ENCODE measurements around the gene BDKRB2.

Gene BDKRB2

DNA sequence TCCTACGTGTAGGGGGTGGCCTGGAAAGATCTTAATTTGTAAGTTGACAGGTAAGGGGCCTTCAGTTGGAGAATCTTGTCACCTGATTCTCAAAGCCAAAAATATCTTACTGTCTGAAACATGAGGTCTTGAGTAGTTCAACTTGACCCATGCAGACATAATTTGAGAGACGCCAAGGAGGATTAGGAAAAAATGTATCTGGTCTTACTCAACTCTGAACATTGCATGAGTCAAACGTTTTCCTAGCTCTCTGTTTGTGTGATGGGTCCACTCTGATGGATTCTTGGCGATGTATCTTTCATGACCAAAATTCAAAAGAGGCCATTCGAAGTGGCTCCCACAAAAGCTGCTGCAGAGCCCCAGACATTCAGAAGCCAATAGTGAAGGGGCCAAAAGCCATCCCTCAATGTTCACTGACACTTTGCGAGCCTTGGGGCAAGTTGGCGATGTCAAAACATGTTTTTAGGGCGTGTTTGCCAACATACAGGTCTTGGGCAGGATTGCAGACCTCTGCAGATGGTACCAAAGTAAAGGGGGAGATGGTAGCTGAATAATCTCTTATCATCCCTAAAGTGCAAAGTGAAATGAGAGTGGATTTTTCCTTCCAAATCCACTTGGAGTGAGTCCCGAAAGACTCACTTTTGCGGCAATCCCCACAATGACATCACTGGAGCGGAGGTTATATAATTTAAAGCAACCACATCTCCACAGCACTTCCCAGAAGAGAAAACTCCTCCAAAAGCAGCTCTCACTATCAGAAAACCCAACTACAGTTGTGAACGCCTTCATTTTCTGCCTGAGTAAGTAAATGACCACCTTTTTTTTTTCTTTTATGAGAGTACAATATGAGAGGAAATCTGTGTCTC is 51.1 kb downstream of the BDKRB2 start, which contains the start of gene BDKRB1:
TSS of gene BDKRB1 (plus strand) at position 710 of the 866 bp plus-strand sequence. CDS start 7,473 bp downstream, outside the sequence.
- no peak for DNase-seq

DNA sequence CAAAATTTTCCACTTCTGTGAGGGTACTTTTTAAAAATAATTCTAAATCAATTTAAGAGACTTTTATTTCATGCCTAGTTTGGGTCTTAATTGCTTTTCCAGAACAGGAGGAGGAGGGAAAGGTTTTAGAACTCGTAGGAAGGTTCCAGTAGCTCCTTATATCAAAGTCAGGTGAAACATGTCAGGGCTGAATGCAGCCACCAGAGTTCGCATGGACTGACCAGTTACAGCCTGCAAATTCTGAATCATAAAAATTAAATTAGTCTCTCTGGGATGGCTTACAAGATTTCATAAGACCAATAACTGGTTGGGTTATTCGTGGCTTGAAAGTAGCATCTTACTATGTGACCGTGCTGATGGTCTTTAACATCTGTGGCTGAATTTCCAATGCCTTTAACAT is 51.8 kb downstream of the BDKRB2 start:
- no peak for DNase-seq

DNA sequence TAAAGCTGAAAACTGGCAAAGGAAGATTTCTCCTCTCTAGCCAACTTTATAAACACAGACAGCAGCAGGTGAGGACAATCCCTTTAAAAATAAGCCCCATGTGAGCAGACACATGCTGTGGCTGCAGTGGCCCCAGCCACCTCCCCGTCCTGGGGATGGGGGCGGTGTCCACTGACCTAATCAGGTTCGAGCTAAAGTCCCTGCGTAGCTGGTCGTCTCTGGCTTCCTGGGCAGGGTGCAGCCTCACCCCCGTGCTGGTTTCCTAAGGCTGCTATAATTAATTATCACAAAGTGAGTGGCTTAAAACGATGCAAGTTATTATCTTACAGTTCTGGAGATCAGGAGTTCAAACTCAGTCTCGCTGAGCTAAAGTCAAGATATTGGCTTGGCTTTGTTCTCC is 52.4 kb downstream of the BDKRB2 start:
- no peak for DNase-seq

DNA sequence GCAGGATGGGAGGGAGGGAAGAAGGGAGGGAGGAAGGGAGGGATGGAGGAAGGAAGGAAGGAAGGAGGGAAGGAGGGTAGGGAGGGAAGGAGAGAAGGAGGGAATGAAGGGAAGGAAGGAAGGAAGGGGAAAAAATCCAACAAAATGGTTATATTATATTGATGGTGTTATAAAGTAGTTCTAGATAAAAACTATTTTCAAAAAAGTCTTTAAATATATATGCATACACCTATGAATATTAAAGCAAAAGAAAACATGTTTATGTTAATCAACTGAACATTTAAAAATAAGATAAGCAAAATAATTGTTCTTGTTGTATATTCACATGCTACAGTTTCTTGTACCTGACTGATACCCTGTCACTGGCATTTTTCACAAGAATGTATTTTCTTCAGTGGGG is 53.3 kb downstream of the BDKRB2 start:
- DNase-seq, result no peak

DNA sequence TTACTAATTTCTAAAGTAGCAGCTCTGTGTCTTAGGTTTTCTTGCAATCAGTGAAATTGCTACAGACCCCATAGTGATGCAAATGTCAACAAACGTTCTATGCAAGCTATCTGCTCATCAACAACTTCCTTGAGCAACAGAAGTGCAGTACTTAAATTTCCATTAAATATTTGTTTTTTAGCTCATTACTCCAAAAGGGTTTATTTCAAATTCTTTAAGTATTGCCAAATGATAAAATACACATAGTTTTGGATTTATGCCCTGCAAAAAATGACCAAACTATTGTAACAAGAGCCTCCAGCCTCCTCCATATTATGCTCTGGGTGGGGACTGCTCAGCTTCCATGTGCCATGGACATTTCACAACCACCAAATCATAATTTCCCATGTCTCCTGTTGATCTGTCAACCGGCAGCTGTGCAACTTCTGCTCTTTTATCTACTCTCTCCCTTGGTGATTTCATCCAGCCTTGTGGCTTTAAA is 55.7 kb downstream of the BDKRB2 start:
- no peak for DNase-seq

DNA sequence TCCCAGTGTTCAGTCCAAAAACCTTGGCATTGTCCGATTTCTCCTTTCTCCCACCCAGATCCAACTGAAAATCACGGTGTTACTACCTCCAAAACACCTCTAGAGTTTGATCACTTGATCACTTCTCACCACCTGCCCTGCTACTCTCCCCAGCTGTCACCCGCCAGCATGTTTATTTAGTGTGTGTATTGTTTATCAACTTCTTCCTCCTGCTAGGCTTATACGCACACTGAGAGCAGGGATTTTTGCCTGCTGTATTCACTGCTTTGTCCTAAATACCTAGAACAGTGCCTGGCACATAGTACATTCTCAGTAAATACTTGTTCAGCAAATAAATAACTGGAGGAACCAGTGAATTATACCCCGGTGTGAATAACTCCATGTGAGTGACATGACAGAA is 56.4 kb downstream of the BDKRB2 start:
- DNase-seq, result no peak

DNA sequence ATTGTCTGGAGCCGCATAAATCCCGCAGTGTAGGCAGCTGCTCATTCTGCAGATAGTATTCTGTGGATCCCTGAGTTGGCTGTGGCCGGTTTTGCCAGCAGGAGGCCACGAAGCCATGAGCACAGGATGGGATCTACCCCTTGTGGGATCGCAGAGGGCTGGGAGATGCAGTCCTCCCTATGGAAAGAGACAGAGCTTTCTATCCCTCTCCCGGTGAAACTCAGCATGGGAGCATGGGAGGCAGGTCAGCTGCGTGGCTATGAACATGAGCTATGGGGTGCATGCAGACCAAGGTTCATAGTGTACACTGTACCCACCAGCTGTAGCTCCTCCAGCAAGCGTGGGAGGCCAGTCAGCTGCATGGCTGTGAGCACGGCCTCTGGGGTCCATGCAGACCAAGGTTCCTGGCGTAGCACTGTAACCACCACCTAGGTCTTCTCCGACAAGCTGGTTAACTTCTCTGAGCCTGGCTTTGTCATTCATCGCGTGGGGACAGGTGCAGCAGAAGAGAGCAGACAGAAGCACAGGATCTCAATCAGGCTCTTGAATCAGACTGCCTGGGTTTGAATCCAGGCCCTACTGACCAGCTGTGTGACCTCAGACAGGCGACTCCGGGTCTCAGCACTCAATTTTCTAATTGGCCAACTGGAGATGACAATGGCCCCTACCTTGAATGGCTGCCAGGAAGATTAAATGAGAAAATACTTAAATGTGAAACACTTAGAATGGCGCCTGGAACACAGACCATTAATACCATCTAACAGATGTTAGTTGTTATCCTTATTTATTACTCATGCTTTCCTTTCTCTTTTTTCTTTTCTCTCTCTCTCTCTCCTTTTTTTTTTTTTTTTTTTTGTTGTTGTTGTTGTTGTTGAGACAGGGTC is 57.4 kb downstream of the BDKRB2 start:
- DNase-seq, result no peak

DNA sequence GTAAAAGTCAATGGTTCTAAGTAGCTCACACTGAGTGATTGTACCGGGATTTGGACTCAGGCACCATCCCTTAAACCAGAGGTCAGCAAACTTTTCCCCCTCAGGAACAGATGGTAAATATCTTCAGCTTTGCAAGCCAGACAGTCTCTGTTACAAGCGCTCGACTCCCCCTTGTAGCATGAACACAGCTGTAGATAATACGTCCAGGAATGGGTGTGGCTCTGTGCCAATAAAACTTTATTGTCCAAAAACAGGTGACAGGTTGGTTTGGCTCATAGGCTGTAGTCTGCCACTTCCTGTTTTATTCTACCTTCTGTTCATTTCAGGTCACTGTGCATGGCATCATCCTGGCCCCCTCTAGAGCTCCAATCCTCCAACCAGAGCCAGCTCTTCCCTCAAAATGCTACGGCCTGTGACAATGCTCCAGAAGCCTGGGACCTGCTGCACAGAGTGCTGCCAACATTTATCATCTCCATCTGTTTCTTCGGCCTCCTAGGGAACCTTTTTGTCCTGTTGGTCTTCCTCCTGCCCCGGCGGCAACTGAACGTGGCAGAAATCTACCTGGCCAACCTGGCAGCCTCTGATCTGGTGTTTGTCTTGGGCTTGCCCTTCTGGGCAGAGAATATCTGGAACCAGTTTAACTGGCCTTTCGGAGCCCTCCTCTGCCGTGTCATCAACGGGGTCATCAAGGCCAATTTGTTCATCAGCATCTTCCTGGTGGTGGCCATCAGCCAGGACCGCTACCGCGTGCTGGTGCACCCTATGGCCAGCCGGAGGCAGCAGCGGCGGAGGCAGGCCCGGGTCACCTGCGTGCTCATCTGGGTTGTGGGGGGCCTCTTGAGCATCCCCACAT is 58.9 kb downstream of the BDKRB2 start:
- no peak for DNase-seq

DNA sequence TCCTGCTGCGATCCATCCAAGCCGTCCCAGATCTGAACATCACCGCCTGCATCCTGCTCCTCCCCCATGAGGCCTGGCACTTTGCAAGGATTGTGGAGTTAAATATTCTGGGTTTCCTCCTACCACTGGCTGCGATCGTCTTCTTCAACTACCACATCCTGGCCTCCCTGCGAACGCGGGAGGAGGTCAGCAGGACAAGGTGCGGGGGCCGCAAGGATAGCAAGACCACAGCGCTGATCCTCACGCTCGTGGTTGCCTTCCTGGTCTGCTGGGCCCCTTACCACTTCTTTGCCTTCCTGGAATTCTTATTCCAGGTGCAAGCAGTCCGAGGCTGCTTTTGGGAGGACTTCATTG is 59.5 kb downstream of the BDKRB2 start:
- no peak for DNase-seq

DNA sequence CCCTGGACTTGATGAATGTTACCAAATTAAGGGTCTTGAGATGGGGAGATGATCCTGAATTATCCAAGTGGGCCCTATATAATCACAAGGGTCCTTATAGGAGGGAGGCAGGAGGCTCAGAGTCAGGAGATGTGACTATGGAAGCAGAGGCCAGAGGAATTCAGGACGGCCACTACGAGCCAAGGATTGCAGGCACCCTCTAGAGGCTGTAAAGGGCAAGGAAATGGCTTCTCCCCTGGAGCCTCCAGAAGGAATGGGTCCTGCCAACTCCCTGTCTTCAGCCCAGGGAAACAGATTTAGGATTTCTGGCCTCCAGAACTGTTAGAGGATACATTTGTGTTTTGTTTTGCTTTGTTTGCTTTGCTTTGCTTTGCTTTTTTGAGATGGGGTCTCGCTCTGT is 60.2 kb downstream of the BDKRB2 start:
- DNase-seq, result no peak

DNA sequence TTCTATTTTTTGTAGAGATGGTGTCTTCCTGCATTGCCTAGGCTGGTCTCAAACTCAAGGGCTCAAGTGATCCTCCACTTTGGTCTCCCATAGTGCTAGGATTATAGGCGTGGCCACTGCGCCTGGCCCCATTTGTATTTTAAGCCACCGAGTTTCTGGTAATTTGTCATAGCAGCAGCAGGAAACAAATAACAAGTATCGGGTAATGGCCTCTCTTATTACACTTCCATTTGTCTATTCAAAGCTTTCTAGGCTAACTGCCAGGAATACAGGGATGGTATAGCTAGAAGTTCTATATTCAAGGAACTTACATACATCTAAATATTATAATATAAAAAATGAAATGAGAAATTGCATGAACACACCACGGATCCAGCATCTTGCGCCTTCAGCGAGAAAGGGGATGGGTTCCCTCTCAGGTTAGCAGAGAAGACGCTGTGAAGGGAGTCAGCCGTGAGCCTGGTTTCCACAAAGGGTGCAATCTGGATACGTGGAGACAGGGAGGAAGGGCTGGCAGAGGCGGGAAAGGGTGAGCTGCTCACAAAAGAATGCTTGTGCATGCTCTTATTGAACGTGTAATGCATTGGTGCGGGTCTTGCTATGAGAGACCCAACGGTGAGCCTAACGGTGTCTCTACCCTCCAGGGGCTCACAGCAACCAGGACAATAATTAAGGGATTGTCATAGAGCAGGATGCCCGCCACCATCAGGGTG is 60.9 kb downstream of the BDKRB2 start:
- DNase-seq, result no peak

DNA sequence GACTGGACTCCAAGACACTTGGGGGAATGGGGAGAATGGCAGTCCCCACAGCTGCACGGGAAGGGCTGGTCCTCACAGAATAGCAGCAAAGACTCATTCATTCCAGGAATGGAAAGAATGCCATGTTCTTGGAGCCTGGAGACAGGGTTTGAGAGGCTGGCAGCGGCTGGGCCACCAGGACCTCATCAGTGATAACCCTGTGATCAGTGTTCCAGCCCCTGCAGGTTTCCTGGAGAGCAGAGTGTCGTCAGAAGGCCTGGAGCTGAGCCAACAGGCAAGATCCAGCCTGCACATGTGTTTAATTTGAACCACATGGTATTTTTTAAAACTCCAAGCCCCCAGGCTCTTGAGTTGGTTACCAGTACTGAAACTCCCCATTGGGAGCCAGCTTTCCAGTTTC is 62.7 kb downstream of the BDKRB2 start:
- DNase-seq, result no peak

DNA sequence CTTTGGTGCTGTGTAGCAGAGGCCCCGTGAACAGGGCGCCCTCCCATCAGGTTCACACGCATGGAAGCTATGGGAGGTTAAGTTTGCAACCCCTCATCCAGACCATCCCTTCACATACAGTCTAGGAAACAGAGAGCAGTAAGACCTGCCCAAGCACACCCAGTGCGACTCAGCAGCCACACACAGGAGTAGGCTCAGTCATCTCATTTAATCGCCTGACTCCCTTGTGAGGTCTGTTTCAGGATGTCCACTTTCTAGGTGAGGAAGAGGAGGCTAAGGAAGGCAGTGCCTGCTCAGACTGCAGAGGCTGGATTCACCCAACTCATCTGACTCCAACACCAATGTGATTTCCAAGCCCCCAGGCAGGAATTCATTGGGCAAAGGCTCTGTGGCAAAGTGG is 63.3 kb downstream of the BDKRB2 start:
- DNase-seq, result no peak

DNA sequence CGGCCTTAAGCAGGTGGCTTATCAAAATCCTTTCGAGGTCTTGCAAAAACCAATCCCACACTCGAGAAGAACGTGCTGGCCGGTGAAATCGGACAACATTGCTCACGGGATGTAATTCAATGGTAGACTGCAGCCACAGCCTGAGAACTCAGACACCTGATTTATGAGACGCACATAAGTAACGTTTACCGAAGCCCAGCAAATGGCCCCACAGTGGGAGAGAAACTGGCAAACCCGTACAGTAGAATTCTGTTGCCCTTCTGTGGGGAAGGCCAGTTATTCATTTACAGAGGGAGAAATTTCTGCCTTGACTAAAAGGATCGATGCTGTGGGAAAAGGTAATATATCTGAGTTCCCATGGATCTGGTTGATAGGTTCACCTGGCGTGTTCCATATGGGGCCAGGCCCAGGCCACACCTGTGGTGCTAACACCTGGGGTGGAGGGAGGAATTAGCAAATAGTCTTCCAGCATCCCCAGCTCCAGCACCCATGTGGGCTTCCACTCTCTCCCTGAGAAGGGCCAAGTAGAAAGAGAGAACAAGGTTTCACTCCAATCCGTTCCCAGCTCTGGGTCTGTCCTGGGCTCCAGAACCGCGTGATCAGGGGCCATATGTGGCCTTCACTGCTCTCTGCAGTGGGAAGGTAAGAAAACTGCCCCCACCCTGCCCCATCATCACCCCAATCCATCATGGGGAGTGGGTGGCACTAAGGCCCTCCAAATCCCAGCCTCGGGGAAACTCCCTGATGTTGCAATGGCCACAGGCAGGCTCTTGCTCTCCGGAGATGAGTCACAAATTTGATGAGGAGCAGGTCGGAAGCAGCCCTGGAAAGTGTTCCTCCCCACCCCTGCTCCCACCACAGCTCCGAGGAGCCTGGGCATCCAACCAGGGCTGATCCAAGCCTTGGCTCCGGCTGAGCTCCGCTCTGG is 64.1 kb downstream of the BDKRB2 start:
- DNase-seq, result no peak

DNA sequence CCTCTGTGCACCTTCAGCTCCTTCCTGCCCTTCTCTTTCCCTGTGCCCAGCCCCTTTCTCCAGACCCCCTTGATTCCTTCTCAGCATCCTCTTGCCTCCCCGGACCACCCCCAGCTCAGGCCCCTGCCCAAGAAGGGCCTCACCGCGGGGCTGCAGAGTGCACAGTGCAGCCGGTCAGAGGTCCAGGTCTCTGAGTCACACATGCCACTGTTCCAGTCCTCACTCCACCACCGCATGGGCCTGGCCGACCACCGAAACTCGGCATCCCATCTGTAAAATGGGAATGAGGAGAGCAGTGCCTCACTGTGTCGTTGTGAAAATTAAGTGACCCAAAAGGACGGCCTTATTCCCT is 64.7 kb downstream of the BDKRB2 start:
- no peak for DNase-seq

DNA sequence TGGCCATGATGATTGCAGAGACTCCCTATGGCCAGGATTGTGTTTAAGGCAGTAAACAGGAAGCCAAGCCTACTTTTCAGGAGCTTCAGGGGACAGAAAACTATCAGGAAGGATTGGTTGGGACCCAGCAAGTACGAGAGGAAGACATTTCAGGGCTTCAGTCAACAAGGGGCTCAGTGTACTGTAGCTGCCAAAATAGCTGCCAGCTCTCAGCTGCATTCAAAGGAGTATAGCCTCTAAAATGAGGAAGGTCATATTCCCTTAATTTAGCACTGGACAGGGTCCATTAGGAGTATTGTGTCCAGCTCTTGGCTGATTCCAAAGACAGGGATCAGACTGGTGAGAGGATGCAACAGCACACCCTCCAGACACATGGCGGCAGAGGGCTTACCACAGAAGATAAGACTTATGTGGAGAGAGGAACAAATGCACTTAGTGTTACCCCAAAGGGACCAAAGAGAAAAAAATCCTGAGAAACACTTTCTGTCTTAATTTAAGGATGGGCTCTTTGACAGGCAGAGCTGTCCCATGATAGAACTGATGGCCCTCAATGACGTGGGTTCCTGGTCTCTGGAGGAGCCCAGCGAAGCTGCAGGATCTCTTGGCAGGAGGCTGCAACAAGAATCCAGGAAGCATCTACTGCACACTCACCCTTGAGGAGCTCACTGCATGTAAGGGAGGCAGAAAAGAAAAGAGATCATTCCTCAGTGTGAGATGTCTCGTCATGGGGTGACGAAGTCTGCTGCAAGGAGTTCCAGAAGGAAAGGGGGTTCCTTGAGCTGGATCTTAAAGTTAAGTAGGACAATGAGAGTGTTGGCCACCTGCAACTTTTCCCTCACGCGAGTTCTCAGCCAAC is 66.2 kb downstream of the BDKRB2 start:
- DNase-seq, result no peak

DNA sequence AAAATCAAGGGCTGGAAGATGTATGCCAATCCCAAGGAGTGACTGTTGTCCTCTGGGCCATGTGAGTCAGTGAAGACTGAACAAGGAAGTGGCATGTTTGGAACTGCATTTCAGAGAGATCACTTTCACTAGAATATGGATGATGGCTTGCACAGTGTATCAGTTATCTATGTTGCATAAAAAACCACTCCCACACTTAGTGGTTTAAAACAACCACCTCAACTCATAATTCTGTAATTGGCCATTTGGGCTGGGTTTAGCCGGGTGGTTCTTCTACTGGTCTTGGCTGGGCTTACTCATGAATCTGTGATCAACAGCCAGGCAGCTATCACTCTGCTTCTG is 66.8 kb downstream of the BDKRB2 start:
- no peak for DNase-seq

DNA sequence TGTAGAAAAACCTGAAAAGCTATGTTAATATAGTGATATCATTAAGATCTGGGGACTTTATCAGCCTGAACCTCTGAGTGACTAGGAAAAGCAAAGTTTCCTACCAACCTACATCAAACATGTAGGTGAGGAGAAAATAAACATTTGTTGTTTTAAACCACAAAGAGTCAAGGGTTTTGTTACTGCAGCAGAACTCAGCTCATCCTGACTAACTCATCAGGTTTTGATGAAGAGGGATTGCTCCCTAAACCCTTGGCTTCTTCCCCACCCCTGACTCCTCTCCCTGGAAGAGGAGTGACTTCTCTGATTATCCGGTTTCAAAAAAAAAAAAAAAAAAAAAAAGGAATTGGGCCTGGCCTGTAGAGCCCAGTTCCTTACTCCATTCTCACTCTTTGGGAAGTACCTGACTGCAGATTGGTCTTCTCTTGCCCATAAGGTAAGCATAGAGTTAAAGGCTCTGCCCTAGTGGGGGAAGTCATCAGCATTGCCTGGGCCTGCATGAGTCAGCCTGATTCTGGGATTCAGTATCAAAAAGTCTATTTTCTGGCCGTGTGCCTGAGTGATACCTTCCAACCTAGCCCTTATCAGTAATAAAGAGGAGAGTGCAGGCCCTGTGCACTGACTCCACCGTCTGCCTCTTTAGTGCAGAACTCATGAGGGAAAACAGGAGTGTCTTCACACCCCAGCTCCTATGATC is 68.3 kb downstream of the BDKRB2 start:
- no peak for DNase-seq

DNA sequence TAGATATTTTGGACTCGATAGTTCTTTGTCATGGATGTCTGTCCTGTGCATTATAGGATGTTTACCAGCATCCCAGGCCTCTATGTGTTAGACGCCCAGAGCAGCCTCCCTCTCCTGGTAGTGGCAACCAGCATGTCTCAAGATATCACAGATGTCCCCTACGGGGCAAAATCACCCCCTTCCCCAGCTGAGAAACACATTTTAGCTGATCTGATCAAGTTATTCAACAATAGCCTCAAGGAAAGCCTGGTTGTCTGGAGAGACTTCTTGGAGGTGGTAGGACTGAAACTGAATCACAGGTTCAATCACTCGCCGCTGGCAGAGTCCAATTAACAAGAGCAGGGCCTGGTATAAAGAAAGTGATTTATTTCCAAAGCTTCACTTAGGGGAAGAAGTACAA is 69.0 kb downstream of the BDKRB2 start:
- DNase-seq, result no peak

DNA sequence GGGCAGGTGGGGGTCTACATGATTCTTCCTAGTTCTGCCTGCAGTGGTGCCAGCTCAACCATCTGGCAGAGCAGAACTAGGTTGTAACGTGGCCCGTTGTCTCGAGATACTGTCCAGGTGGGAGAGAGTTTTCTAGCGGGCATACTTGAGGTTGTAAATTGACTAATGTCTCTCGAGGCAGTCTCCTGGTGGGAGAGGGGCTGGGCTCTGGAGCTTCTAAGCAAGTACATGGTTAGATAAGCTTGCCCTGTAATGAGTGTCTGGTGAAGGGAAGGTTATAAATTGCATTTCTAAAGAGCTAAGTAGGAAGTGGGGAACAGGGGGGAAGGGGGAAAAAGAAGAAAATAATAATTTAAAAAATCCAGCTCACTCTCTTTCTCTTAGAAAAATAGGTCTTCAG is 69.5 kb downstream of the BDKRB2 start:
- DNase-seq, result no peak

All from CD4-positive, alpha-beta T cell treated with Interleukin-21 for 1 hour (primary cell).